ENCODE data around the gene ATP5PD.

The ATP5PD gene

DNA sequence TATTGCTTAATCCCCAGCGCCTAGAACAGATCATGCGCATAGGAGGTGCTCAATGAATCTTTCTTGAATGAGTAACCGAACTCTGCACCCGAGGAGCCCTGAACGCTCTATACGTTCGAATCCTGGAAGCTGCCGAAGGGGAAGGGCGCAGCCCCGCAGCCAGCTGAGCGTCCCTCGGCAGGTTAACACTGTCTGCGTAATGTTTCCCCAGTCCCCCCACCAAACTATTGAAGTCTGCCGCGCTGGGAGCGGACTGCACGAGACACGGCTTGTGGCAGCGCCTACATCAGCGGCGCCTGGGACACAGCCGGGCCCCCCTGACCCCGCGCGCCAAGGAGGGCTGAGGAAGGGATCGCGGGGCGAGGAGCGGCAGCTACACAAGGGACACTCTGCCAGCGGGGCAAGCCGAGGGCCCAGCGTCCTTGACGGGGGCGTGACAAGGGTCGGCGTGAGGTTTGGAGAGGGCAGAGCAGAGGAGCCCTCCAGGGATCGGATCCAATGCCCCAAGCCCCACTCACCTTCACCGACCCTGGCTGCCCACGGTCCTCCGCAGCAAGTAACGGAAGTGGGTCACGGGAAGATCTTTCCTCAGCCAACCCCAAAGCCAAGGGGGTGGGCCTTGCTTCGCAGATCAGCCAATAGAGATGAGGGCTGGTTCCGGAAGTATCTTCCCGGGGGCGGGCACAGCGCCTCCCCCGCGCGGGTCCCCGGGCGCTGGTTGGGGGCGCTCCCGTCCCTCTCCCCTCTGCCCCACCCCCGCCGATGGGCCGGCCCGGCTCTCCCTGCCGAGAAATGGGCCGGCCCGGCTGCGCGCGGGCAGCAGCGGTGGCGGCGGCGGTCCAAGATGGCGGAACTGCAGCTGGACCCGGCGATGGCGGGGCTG is at the start of gene ATP5PD, which contains the start of gene KCTD2:
TSS of gene ATP5PD (minus strand) at position 563 of the 883 bp plus-strand sequence. CDS start 4,319 bp downstream, outside the sequence.
TSS of gene KCTD2 (plus strand) at position 819 of the 883 bp plus-strand sequence. CDS start at position 845, 26 bp downstream.
- peak; percentile 95 to 96 for DNase-seq

GRCh38 chr17:75096082-75096625 is 49.4 kb upstream of the ATP5PD start:
- peak; percentile 91 to 93 for DNase-seq

GRCh38 chr17:75094871-75095399 is 48.2 kb upstream of the ATP5PD start:
- no peak for DNase-seq

DNA sequence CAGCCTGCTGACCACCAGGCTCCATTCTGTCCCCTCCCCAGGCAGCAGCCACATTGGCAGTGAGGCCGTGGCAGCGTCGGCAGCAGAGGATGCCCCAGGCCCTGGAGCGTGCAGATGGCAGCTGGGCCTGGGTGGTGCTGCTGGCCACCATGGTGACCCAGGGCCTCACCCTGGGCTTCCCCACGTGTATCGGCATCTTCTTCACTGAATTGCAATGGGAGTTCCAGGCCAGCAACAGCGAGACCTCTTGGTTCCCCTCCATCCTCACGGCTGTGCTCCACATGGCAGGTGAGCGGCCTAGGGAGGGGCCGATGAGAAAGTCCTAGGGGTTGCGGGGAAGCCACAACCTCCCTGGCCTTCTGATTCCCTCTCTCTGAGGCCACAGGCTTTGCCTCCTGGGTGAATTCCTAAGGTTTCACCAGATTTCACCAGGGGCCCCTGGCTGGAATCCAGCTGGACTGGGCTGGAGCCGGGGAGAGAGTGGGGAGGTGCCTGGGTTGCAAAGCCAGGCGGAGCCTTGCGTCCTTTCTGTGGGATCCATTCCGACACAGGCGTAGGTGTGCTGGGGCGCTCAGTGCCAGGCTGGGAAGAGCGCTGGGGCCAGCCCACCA is 46.9 kb upstream of the ATP5PD start:
- DNase-seq = no peak

DNA sequence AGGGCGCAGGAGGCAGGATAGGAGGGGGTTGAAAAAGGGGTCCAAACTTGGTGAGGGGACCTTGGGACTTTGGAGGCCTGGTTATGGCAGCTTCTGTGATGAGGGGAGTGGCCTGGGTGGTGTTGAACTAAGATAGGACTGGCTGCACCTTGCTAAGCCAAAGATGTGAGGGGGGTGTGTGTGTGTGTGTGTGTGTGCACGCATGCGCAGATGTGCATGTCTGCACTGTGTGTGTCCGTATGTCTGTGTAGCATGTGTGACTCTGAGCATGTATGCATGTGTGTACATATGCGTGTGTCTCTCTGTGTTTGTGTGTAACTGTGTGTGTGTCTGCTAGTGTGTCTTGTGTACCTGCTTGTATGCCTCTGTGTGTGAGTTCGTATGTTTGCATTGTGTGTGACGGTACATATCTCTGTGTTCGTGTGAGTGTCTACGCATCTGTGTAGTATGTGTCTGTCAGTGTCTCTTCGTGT is 45.1 kb upstream of the ATP5PD start:
- DNase-seq = no peak

GRCh38 chr17:75090871-75091854 is 44.4 kb upstream of the ATP5PD start:
- DNase-seq = no peak

DNA sequence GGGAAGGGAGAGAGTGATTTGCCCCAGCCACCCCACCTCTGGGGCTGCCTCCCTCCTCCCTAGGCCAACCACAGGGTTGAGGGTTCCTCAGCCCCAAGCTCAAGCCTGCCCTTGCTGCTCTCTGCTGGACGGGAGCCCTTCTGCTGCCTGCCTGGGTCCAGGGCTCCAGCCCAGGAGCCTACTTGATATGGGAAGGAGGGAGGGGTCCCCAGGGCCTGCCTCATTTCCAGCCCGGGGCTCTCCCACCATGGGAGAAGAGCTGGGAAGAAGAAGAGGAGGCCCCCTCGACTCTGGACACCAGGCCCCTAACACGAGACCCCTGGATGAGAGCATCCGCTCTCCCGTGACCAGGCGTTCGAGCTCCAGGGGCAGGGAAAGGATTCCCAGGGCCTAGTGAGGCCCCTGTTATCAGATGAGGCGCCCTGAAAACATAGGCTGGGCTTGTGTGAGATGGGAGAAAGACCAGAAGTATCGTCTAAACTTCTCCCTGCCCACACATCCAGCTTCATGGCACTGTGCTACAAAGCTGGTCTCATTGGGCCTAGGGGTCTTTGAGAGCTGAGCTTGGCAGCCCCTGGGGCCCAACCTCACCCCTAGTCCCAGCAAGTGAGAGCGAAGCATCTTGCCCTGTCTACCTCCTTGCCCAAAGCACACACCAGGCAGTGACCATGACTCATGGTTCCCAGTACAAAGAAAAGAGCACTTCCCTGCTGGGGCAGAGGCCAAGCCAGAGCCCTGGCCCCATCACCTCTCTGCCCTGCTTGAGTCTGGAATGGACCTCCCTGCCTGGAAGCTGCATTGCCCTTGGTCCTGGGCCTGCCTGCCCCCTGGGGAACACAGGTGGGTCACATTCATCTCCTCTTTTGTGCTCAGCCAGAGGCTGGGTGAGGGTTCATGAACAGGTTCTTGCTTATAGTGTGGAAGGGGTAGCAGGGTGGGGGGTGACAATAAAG is 42.0 kb upstream of the ATP5PD start:
- DNase-seq = peak; percentile 69

DNA sequence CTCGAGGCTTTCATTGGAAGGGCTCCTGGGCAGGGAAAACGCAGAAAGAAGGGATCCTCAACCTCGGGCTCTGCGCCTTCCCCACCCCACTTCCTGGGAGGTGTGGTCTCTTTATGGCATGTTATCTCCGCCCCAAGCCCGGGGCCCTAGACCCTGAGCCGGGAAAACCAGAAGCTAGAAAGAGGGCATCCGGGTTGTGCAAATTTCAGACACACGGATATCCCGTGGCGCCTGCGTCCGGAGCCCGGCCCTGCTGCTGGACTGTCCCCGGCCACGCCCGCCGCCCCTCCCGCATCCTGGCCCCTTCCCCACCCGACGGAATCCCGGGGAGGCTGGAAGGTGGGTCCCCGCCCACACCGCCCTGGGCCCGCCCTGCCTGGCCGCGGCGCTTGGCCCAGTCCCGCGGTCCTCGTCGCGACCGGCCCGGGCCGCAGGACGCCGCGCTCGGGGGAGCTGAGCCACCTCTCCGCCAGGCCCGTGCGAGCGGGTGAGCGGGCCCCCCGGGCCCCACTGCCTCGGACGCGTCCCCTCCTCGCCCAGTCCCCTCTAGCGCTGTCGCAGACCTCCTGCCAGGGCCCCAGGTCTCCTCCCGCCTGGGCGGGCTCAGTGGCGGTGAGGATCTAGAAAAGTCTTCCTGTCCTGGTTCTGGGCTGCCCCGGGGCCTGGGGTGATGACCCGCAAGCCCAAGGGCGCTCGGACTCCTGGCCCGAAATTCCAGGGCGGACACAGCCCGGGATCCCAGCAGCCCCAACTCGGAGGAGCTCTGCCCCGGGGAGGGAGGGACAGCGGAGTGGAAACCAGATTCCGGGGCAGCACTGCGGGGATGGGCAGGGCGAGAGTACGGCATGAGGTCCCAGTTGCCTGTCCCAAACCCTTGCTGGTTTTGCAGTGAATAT is 41.0 kb upstream of the ATP5PD start, which contains the start of gene SLC16A5:
TSS of gene SLC16A5 (plus strand) at position 397 of the 896 bp plus-strand sequence. CDS start 5,683 bp downstream, outside the sequence.
- DNase-seq = peak; percentile 88 to 94

DNA sequence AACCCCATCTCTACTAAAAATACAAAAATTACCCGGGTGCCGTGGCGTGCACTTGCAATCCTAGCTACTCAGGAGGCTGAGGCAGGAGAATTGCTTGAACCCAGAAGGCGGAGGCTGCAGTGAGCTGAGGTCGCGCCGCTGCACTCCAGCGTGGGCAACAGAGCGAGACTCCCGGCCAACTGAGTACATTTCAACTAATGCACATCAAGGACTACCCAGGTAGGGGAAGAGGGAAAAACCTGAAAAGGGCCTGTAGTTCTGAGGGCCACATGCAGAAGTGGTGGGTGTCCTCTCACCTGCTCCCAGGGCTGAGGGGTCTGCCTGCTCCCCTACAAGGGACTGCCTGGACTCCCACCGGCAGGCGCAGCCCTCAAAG is 40.4 kb upstream of the ATP5PD start:
- DNase-seq = no peak

DNA sequence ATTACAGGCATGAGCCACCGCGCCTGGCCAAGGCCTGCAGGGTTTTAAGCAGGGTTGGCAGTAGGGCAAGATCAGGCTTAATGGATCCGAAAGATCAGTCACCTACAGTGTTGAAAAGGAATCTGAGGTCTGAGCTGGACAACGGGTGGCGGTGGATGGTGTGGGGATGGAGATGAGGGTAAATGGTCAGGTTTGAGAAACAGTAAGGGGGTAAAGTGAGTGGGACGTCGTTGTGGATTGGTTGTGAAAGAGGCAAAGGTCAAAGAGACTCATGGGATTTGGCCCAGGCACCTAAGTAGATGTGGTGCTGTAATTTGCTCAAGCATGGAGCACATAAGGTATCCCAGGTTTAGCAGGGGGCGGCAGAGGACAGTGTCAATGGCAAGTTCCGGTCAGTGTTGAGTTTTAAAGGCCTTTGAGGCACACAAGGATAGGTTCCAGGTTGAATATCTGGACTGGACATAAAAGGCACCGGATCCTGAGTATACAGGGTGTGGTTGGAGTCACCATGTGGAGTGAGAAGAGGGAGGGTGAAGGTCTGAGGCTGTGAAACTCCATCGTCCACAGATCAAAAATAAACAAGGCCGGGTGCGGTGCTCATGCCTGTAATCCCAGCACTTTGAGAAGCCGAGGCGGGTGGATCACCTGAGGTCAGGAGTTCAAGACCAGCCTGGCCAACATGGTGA is 39.9 kb upstream of the ATP5PD start:
- DNase-seq = no peak

GRCh38 chr17:75084039-75084660 is 37.4 kb upstream of the ATP5PD start:
- DNase-seq = no peak

- no peak for DNase-seq
Observed at GRCh38 chr17:75082683-75083082, 35.9 kb upstream of the ATP5PD start.

DNA sequence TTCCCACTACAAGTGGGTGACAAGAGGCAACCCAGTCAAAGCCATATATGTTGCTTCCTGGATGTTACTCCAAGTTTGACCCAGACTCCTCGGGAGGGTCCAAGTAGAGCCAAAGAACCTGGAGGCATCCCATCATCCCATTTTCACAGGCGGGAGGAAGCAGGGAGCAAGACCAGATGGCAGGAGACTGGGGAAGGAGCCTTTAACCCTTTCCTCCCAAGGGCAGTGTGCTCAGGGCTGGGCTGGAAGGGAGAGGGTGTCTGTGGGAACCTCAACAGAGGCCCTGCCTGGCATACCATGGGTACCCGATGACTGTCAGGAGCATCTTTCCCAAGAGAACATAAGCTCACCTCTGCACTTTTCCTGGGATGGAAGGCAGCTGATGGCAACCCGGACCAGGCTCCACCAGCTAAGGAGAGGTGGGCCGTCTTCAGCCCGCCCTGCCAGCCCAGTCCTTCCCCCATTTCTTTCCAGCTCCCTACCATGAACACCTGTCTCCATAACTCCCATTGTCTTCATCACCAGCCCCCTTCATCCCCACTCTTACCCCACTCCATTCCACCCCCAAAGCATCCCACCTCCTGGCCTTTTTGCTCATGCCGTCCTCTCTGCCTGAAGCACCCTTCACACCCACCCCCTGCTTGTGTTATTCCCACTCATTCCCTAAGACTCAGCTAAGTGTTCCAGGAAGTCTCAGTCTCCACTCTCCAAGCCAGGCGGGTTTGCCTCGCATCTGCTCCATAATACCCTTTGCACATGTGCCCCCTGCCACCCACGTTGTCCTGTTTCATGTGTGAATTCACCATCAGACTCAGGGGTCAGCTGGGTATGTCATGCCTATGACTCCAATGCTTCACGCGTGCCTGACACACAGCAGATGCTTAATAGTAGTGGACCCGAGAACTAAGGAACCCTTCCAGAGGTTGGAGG is 35.1 kb upstream of the ATP5PD start:
- DNase-seq = no peak

GRCh38 chr17:75079023-75079373 is 32.2 kb upstream of the ATP5PD start:
- DNase-seq = no peak

GRCh38 chr17:75078284-75079022 is 31.7 kb upstream of the ATP5PD start:
- peak; percentile 56 to 78 for DNase-seq

DNA sequence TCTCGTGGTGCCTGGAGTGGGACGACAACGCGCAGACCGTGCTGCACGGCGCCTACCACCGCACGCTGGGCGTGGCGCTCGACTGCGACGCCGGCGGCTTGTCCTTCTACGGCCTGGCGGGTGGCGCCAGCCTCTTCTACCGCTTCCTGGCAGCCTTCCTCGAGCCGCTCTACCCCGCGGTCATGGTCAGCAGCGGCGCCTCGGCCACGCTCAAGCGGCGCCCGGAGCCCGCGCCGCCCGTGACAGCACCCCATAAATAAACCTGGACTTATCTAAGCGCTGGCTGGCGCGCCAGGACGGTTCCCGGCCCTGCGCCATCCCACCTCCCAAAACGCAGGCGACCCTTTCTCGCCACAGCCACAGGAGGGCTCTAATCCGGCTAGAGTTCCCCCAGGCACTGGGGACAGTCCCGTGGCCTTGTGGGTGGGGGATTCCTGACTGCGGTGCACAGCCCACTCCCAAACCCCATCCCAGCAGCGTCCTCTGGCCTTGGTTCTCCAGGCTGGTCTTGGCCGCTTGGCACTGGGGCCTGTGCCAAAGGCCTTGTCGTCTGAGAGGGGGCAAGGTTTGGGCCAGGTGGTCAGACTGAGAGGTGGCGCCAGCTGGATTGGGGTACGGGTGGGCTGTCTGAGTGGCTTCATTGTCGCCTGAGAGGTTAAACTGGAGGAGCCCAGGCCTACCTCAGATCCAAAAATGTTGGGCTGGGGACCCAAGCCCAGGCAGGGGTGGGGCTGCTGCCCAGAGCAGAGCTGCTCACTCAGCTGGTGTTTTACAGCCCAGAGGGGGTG is 30.9 kb upstream of the ATP5PD start:
- peak; percentile 58 to 86 for DNase-seq

All from inflammatory macrophage treated with lipopolysaccharide for 1 hour (primary cell).